K562 (cell line): ENCODE data around the gene CATSPER4. TPM values are rescaled to one million over a fixed set of nuclear protein-coding genes. Genes with fewer than 3 reads are reported as not detected.
A peak's percentile ranks its signal among the peaks of the same experiment; 100 is the strongest.

Experiments
- ATAC-seq: fragments of 200-7000 bp; cut with Tn5 transposase; 3 replicates; pipeline ENCODE4 v1.9.1; 2020; ENCODE audit warnings: moderate library complexity
- BruUV-seq: library from RNA; stranded (reverse); fragments of 400-500 nt; replicated peaks from 2 replicates; lab custom pipeline; 2021; lab: Mats Ljungman, UMichigan
- CTCF ChIA-PET: fragments of 300-600 bp; formaldehyde crosslinking; extraction: SDS; loops from one replicate; lab custom pipeline; 2021; ENCODE audit warnings: low intra/inter-chr PET ratio; lab: Yijun Ruan, JAX
- POLR2A ChIA-PET: fragments of 300-600, 350-650 bp; sonication (Branson Sonifier 250); formaldehyde crosslinking; extraction: SDS; loops from one replicate; lab custom pipeline; 2021; ENCODE audit warnings: antibody characterized with exemption, inconsistent platforms; lab: Yijun Ruan, JAX
- DNase-seq, 4 experiments: peaks; one replicate each; pipeline versions ENCODE4 v3.0.0 to v3.0.0-alpha.2; 2011 to 2018; ENCODE audit warnings: low spot score in 3 of 4, mixed read lengths in 3 of 4; ENCODE audit errors: extremely low read depth in 1 of 4
- FAIRE-seq: peaks from 2 replicates; lab custom pipeline; 2011; peaks lifted over from hg19 to GRCh38; lab: Jason Lieb, UNC
- H2AFZ ChIP-seq: 2 replicates; pipeline ENCODE4 v1.6.0; 2011; ENCODE audit warnings: low read depth, low read length, control low read depth, inconsistent platforms
- H3K27ac ChIP-seq: fragments of 200-600 bp; 3 replicates; pipeline ENCODE4 v1.8.0; 2011; ENCODE audit warnings: low read depth, mild to moderate bottlenecking, control low read depth, inconsistent platforms, low read length, moderate library complexity, mixed read lengths; ENCODE audit errors: extremely low read depth
- H3K27me3 ChIP-seq, 2 experiments: fragments of 300-600 bp in 1 of 2; 2 replicates in 1 of 2; 3 replicates in 1 of 2; pipeline versions ENCODE4 v1.6.0 to v1.8.0; 2011; ENCODE audit warnings: inconsistent platforms in 2 of 2, low read length in 2 of 2, mild to moderate bottlenecking in 1 of 2, mixed read lengths in 1 of 2, moderate library complexity in 1 of 2; ENCODE audit not compliant: control insufficient read depth in 2 of 2, insufficient read depth in 2 of 2
- H3K36me3 ChIP-seq: fragments of 300-600 bp; 3 replicates; pipeline ENCODE4 v1.8.0; 2011; ENCODE audit warnings: mild to moderate bottlenecking, low read length, inconsistent platforms; ENCODE audit not compliant: control insufficient read depth, insufficient read depth
- H3K4me1 ChIP-seq, 2 experiments: fragments of 200-600 bp in 1 of 2; replicated peaks in 1 of 2; 2 replicates in 1 of 2; 3 replicates in 1 of 2; pipeline versions ENCODE4 v1.5.1 to v1.8.0; 2011; ENCODE audit warnings: inconsistent platforms in 2 of 2, low read length in 2 of 2, mild to moderate bottlenecking in 1 of 2, mixed read lengths in 1 of 2, moderate library complexity in 1 of 2; ENCODE audit not compliant: control insufficient read depth in 2 of 2, insufficient read depth in 2 of 2
- H3K4me2 ChIP-seq: 2 replicates; pipeline ENCODE4 v1.6.1; 2011; ENCODE audit warnings: low read length, control low read depth, inconsistent platforms, mixed read lengths; ENCODE audit not compliant: insufficient read depth
- H3K4me3 ChIP-seq: fragments of 200-600 bp; sonication (generic), shearing (Covaris generic); 2 replicates; pipeline ENCODE4 v1.5.1; 2016; ENCODE audit warnings: control low read depth, inconsistent platforms
- H3K79me2 ChIP-seq: fragments of 200-600 bp; 3 replicates; pipeline ENCODE4 v1.8.0; 2011; ENCODE audit warnings: low read length, inconsistent platforms; ENCODE audit not compliant: control insufficient read depth, insufficient read depth
- H3K9ac ChIP-seq, 2 experiments: 2 replicates each; pipeline versions ENCODE4 v1.6.0 to v1.6.1; 2011; ENCODE audit warnings: low read depth in 2 of 2, low read length in 2 of 2, control low read depth in 1 of 2, inconsistent platforms in 1 of 2, mild to moderate bottlenecking in 1 of 2, mixed read lengths in 1 of 2; ENCODE audit not compliant: insufficient read depth in 1 of 2
- H3K9me1 ChIP-seq: one replicate; pipeline ENCODE4 v1.6.0; 2011; ENCODE audit warnings: inconsistent platforms, mild to moderate bottlenecking, low read length, moderate library complexity; ENCODE audit not compliant: control insufficient read depth, insufficient read depth
- H3K9me3 ChIP-seq: replicated peaks from 2 replicates; pipeline ENCODE4 v1.5.1; 2011; ENCODE audit warnings: low read depth, low read length, inconsistent platforms; ENCODE audit not compliant: control insufficient read depth, insufficient read depth
- H4K20me1 ChIP-seq: replicated peaks from 2 replicates; pipeline ENCODE4 v1.6.1; 2011; ENCODE audit warnings: low read length, inconsistent platforms, mixed read lengths; ENCODE audit not compliant: control insufficient read depth, insufficient read depth
- BCL6 ChIP-seq: fragments of 250-450 bp; sonication (Bioruptor Pico); IDR thresholded peaks from 2 replicates; pipeline ENCODE4 v1.4.0; 2020
- CBFA2T2 ChIP-seq: fragments of 450-650 bp; conservative IDR thresholded peaks from 2 replicates; pipeline ENCODE4 v1.6.1; 2017; ENCODE audit warnings: mild to moderate bottlenecking
- FOXJ3 ChIP-seq: sonication (generic); formaldehyde crosslinking; IDR thresholded peaks from 2 replicates; pipeline ENCODE4 v1.4.0; 2020; ENCODE audit warnings: mild to moderate bottlenecking, missing genetic modification reagents
- HNRNPLL ChIP-seq: fragments of 200-400 bp; formaldehyde crosslinking; IDR thresholded peaks from 2 replicates; pipeline ENCODE4 v1.6.1; 2017; ENCODE audit warnings: low read length, low read depth, mild to moderate bottlenecking; ENCODE audit not compliant: poor library complexity, severe bottlenecking
- JUND ChIP-seq, 2 experiments: IDR thresholded peaks; 2 replicates in 1 of 2; 3 replicates in 1 of 2; pipeline ENCODE4 v1.6.1; 2011; ENCODE audit warnings: borderline replicate concordance in 2 of 2, low read depth in 2 of 2, low read length in 2 of 2, improper control_type of control experiment in 1 of 2, missing biosample characterization in 1 of 2, missing genetic modification characterization in 1 of 2, missing genetic modification reagents in 1 of 2
- RUNX1 ChIP-seq: sonication (generic); IDR thresholded peaks from 2 replicates; pipeline ENCODE4 v1.6.1; 2016; ENCODE audit warnings: antibody characterized with exemption, low read depth
- SMAD1 ChIP-seq: fragments of 150-350 bp; IDR thresholded peaks from 2 replicates; pipeline ENCODE4 v1.6.1; 2014; ENCODE audit warnings: low read length, low read depth; ENCODE audit not compliant: partially characterized antibody
- TCF7 ChIP-seq: sonication (generic); IDR thresholded peaks from 2 replicates; pipeline ENCODE4 v1.6.1; 2016; ENCODE audit warnings: antibody characterized with exemption, borderline replicate concordance
- ZBED1 ChIP-seq: IDR thresholded peaks from 2 replicates; pipeline ENCODE4 v1.6.1; 2014
- ZNF23 ChIP-seq: fragments of 250-450 bp; sonication (Bioruptor Pico); IDR thresholded peaks from 2 replicates; pipeline ENCODE4 v1.4.0; 2020; ENCODE audit warnings: mild to moderate bottlenecking
- in situ Hi-C: fragments of 300-500 bp; cut with MboI; formaldehyde crosslinking; loops from 4 replicates; pipeline ENCODE4 v1.15.0; 2018; ENCODE audit warnings: inconsistent platforms, mixed read lengths
- intact Hi-C: fragments of 100-400 bp; cut with micrococcal nuclease; formaldehyde crosslinking; loops from 2 replicates; pipeline ENCODE4 v1.14.2; 2022
- polyA plus RNA-seq, 8 experiments: library from polyadenylated mRNA; depleted of rRNA in 4 of 8; stranded (reverse) in 5 of 8; unstranded in 3 of 8; fragments of >200 nt; fragmentation: Nextera tagmentation in 2 of 8; fragmentation: Illumina TruSeq in 1 of 8; extraction: Ambion mirVana in 2 of 8; extraction: Trizol in 1 of 8; gene quantifications; 2 replicates each; pipeline versions ENCODE4 v1.2.1 to v1.2.3, GENCODE V29; 2011 to 2014; ENCODE audit warnings: inconsistent platforms in 1 of 8, missing spikeins in 1 of 8
- total RNA-seq, 7 experiments: library from RNA; depleted of rRNA in 6 of 7; stranded (reverse); fragments of >200 nt in 6 of 7; fragmentation: Illumina TruSeq in 2 of 7; extraction: Trizol in 2 of 7; gene quantifications; 2 replicates each; pipeline versions ENCODE4 v1.2.1 to v1.2.3, GENCODE V29; 2011 to 2021; ENCODE audit warnings: low replicate concordance in 1 of 7
- TF ChIP-seq, protein P1 (sequence below): fragments of 250-450 bp; sonication (Bioruptor Pico); IDR thresholded peaks from 2 replicates; pipeline ENCODE4 v1.8.0; 2022; ENCODE audit warnings: moderate library complexity, mild to moderate bottlenecking, inconsistent platforms

CATSPER4 gene
- total and polyA plus RNA-seq, 9 of the 15 experiments (the other 6 are each of a cell fraction or from before 2014, with no cell fraction given): 0.04 to 0.13 TPM; not detected in 7

DNA sequence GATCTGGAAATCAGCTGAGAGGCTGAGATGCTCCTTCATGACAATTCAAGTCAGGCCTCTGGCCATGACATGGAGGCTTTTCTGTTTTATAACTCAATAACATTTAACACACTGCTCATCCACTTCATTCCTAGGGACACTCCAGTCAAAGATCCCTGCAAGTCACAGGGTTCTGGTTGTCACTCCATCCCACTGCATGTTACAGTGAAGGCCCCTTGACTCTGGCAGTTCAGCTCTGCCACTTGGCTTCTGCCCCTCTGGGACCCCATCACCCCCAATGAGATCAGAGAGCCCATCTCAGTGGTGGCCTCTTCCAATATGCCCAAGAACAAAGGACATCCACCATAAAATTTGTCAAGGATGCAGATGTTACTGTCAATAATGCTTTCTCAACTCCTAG lies 41.5 kb upstream of the CATSPER4 start:
- BruUV-seq: no TSS peak

More for the DNA sequence above, 41.5 kb upstream of the CATSPER4 start:
- Histone ChIP-seq H3K79me2 (no peaks in the 10 kb centered on the region), H2AFZ (no peak overlapping the region)
- TF ChIP-seq BCL6 (CRISPR knock-in tag) (no peak), ZBED1 (no peak), FOXJ3 (CRISPR knock-in tag) (no peak), CBFA2T2 (no peak), TCF7 (no peak), RUNX1 (no peak), HNRNPLL (no peak), JUND (IDR thresholded peaks at IDR 0.05; ENCODE audit: borderline replicate concordance, low read depth, low read length) (no peak), JUND (tag; IDR thresholded peaks at IDR 0.05; ENCODE audit: borderline replicate concordance, low read depth, low read length) (no peak), SMAD1 (no peak), ZNF23 (no peak)
- TF ChIP-seq, protein P1, sequence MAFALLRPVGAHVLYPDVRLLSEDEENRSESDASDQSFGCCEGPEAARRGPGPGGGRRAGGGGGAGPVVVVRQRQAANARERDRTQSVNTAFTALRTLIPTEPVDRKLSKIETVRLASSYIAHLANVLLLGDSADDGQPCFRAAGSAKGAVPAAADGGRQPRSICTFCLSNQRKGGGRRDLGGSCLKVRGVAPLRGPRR: no peak
- TF ChIP-seq, all 486 proteins: peak for 0
- H3K4me3 ChIP-seq: no peak overlapping the region
- H3K4me1 ChIP-seq: peaks cover 6 to 14% of the 10 kb centered on the region in 2 experiments; a peak in 4 of 5 replicates
- H3K27me3 ChIP-seq: no peaks in the 10 kb centered on the region
- ChIA-PET POLR2A (interaction anchor here (0.7 to 1.9 kb wide), 2 partner anchors 10 to 21 kb away, joined by 3 to 10 read pairs; no protein-coding TSS in a partner anchor), CTCF (no interaction called here)
- H3K4me2 ChIP-seq: no peak overlapping the region
- no peak for ATAC-seq
- no peak for FAIRE-seq
- H3K9ac ChIP-seq: no peak overlapping the region; a peak in 1 of 4 replicates
- H3K36me3 ChIP-seq: no peaks in the 10 kb centered on the region
- no peak overlapping the region for H3K27ac ChIP-seq
- no peaks in the 10 kb centered on the region for H3K9me3 ChIP-seq
- intact Hi-C loops (loop anchor here (5.0 kb wide), 1 partner anchor 252 kb away; no protein-coding TSS in a partner anchor), in situ Hi-C loops (loop anchor here (5.0 kb wide), 3 partner anchors 42 to 252 kb away; no protein-coding TSS in a partner anchor)
- DNase-seq: peak in 1 of 4 experiments; percentile 1
- H3K9me1 ChIP-seq: no peaks in the 10 kb centered on the region
- no peaks in the 10 kb centered on the region for H4K20me1 ChIP-seq
